Nephron (organoid): ENCODE measurements around the gene MBTPS1.

ENCODE experiments used
- H3K27ac Mint-ChIP-seq, 3 experiments: 2 replicates each; pipeline ENCODE4 v1.8.0; 2020; ENCODE audit warnings: mixed read lengths in 3 of 3, mild to moderate bottlenecking in 2 of 3, moderate library complexity in 1 of 3
- H3K27me3 Mint-ChIP-seq: 2 replicates; pipeline ENCODE4 v1.8.0; 2021; ENCODE audit warnings: low read depth, mild to moderate bottlenecking, moderate library complexity, mixed read lengths
- H3K36me3 Mint-ChIP-seq: 2 replicates; pipeline ENCODE4 v1.8.0; 2020; ENCODE audit warnings: low read depth, mixed read lengths
- H3K4me1 Mint-ChIP-seq: 2 replicates; pipeline ENCODE4 v1.8.0; 2020; ENCODE audit warnings: mixed read lengths
- H3K4me3 Mint-ChIP-seq, 3 experiments: 2 replicates each; pipeline ENCODE4 v1.8.0; 2020; ENCODE audit warnings: mild to moderate bottlenecking in 3 of 3, mixed read lengths in 3 of 3, moderate library complexity in 2 of 3
- H3K9me3 Mint-ChIP-seq: 2 replicates; pipeline ENCODE4 v1.8.0; 2020; ENCODE audit warnings: mixed read lengths
- CTCF ChIP-seq, 3 experiments: fragments of 200-600 bp; sonication (generic); IDR thresholded peaks; one replicate each; pipeline ENCODE4 v1.5.0; 2021; ENCODE audit warnings: antibody characterized with exemption in 3 of 3; ENCODE audit not compliant: unreplicated experiment in 3 of 3

The MBTPS1 gene

DNA sequence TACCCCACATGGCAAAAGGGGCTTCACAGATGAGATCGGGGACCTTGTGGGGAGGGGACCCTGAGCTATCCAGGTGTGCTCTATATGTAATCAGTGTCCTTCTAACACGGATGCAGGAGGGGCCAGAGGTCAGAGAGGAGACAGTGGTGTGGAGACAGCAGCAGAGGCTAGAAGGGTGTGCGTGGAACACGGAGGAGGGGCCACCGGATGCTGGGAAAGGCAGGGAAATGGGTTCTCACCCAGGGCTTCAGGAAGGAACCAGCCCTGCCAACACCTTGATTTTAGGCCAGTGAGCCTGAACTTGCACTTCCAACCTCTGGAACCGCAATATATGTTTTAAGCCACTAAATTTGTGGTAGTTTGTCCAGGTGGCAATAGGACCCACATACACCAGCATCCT lies 69.5 kb downstream of the MBTPS1 start:
- TF ChIP-seq CTCF (IDR thresholded peaks at IDR 0.05; ENCODE audit: unreplicated experiment in 3 of 3) = no peak
- Mint-ChIP-seq H3K36me3 (peaks cover 6% of the 10 kb centered on the region), H3K4me3 (no peak overlapping the region), H3K27me3 (peaks cover 24% of the 10 kb centered on the region), H3K4me1 (no peaks in the 10 kb centered on the region), H3K9me3 (no peaks in the 10 kb centered on the region), H3K27ac (no peak overlapping the region)

- H3K27me3 Mint-ChIP-seq = peaks cover 31% of the 10 kb centered on the region
These were observed 70.8 kb downstream of the MBTPS1 start for GRCh38 chr16:84045818-84046470.

DNA sequence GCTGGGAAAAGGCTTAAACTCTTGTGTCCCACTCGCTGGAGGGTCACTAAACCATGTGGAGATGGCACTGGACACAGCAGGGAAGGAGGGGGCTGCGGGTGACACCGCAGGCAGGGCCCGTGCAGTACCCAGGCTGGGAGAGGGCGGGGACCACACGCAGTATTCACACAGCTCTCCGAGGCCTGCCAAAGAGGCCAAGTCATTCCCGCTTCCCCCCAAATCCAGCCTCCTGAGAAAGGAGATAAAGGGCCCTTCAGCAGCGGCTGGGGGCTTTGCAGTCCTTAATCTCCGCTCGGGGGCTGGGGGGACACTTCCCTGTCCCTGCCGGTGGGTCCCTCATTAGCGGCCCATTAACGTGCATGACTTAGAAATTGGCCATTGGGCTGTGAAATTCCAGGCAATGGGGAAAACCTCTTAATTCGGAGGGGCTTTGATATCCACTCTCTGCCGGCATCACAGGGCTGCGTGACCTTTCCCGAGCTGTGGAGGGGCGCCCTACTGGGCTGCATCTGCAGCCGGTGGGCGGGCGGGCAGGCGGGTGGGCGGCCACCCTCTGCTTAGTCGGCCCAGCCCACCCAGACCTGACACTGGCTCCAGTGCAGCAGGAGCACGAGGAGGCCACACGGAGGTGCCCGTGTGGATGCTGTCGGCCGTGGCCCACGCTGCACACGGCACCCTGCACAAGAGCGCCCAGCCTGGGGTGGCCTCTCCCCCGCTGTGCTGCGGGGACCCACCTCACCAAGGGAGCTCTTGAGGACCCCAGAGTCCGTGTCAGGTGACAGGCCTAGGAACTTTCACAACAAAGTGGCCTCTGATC lies 71.5 kb downstream of the MBTPS1 start:
- peaks cover 8% of the 10 kb centered on the region for H3K4me1 Mint-ChIP-seq
- H3K27me3 Mint-ChIP-seq = peaks cover 38% of the 10 kb centered on the region
- no peaks in the 10 kb centered on the region for H3K9me3 Mint-ChIP-seq
- no peak overlapping the region for H3K4me3 Mint-ChIP-seq
- H3K36me3 Mint-ChIP-seq = peaks cover 4% of the 10 kb centered on the region
- TF ChIP-seq CTCF (IDR thresholded peaks at IDR 0.05; ENCODE audit: unreplicated experiment in 3 of 3) = no peak
- H3K27ac Mint-ChIP-seq = no peak overlapping the region

More at GRCh38 chr16:84045818-84046470, 70.8 kb downstream of the MBTPS1 start:
- H3K27ac Mint-ChIP-seq = no peak overlapping the region
- H3K4me1 Mint-ChIP-seq = peaks cover 3% of the 10 kb centered on the region
- no peak overlapping the region for H3K4me3 Mint-ChIP-seq
- no peaks in the 10 kb centered on the region for H3K9me3 Mint-ChIP-seq
- peaks cover 6% of the 10 kb centered on the region for H3K36me3 Mint-ChIP-seq
- no peak for TF ChIP-seq CTCF (IDR thresholded peaks at IDR 0.05; ENCODE audit: unreplicated experiment in 3 of 3)

GRCh38 chr16:84044118-84044488 lies 72.6 kb downstream of the MBTPS1 start:
- peaks cover 12% of the 10 kb centered on the region for H3K4me1 Mint-ChIP-seq
- H3K36me3 Mint-ChIP-seq = no peaks in the 10 kb centered on the region
- no peak overlapping the region for H3K4me3 Mint-ChIP-seq
- TF ChIP-seq CTCF (IDR thresholded peaks at IDR 0.05; ENCODE audit: unreplicated experiment in 3 of 3) = no peak
- peaks cover 42% of the 10 kb centered on the region for H3K27me3 Mint-ChIP-seq
- H3K27ac Mint-ChIP-seq = no peak overlapping the region
- no peaks in the 10 kb centered on the region for H3K9me3 Mint-ChIP-seq

DNA sequence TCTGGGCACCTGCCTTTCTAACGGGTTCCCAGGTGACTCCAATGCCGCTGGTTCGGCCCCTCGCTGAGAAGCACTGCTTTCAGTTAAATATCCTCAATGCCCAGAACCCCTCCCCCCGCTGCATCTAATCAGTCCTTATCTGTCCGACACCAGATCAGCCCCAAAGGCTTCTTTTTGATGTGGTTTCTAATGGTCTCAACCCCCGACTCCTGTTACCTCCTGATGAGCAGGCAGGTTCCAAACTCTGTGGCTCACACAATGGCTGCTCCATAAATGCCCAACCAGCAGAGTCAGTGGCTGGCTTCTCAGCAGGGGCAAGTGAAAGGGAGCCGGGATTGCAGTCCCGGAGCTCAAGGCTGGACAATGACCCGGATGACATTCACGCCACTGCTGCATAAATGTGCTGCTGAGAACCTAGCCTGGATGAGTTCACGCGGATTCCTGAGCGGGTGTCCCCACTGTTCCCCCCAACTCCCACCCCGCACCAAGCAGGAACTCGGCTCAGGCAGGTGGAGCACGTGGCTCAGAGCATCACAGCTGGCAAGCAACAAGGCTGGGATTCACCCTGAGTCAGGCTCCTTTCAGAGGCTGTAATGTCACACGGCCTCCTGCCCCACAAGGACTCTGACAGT lies 73.1 kb downstream of the MBTPS1 start:
- Mint-ChIP-seq H3K27ac (no peak overlapping the region), H3K9me3 (no peaks in the 10 kb centered on the region), H3K27me3 (peaks cover 42% of the 10 kb centered on the region), H3K36me3 (no peaks in the 10 kb centered on the region), H3K4me1 (peaks cover 12% of the 10 kb centered on the region), H3K4me3 (no peak overlapping the region)
- no peak for TF ChIP-seq CTCF (IDR thresholded peaks at IDR 0.05; ENCODE audit: unreplicated experiment in 3 of 3)
